ENCODE results near the gene KRT73.

The KRT73 gene

DNA sequence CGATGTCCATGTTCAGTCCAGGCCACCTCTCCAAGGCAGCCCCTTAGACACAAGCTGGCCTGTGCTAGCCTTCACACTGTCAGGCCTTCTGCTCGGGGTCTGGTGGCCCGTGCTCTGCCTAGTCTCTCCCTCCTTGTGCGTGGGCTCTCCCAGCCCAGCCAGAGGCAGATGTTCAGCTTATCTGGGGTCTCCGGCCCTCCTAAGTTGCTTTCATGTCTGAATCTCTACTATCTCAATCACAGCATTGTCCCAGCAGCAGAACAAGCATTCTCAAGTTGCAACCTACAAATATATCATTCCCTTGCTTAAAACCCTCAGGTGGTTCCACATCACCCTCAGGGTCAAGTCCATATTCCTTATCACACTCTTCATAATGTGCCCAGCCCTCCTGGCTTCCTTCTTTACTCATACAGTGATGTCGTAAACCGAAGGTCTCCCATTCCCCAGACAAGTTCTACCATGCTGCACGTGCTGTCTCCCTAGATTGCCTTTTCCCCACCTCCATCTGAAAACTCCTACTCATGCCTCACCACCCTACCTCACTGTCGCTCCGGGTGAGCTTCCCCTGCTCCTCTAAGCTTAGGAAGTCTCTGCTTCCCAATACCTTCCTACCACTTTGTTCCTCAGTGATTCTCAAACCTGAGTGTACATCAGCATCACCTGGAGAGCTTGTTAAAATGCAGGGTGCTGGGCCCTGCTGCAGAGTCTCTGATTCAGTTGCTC, 1.5 kb downstream of the KRT73 start:
- no peak for DNase-seq (ENCODE audit: low read depth)
- no peak overlapping the region for H3K4me3 ChIP-seq (ENCODE audit: low read depth, low read length)
- TF ChIP-seq, protein P1, sequence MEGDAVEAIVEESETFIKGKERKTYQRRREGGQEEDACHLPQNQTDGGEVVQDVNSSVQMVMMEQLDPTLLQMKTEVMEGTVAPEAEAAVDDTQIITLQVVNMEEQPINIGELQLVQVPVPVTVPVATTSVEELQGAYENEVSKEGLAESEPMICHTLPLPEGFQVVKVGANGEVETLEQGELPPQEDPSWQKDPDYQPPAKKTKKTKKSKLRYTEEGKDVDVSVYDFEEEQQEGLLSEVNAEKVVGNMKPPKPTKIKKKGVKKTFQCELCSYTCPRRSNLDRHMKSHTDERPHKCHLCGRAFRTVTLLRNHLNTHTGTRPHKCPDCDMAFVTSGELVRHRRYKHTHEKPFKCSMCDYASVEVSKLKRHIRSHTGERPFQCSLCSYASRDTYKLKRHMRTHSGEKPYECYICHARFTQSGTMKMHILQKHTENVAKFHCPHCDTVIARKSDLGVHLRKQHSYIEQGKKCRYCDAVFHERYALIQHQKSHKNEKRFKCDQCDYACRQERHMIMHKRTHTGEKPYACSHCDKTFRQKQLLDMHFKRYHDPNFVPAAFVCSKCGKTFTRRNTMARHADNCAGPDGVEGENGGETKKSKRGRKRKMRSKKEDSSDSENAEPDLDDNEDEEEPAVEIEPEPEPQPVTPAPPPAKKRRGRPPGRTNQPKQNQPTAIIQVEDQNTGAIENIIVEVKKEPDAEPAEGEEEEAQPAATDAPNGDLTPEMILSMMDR (IDR thresholded peaks at IDR 0.05; ENCODE audit: control insufficient read depth, extremely low read depth, insufficient read depth), result no peak

DNA sequence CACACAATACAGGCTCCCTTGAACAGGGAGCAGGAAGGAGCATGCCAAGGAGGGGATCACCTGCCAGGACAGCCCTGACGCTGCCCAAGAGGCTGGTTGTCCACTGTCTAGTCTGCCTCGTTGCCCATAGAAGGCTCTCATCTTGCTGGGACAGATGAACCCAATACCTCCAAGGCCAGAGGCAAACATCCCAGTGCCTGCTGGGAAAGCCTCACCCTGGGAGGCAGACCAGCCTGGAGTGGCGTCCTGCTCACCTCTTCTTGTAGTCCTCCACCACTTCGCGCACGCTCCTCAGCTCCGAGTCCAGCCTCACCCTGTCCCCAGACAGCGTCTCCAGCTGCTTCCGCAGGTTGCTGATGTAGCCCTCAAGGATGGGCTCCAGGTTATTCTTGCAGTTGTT, 2.4 kb downstream of the KRT73 start:
- DNase-seq (ENCODE audit: low read depth), result no peak
- TF ChIP-seq, protein P1 (IDR thresholded peaks at IDR 0.05; ENCODE audit: control insufficient read depth, extremely low read depth, insufficient read depth), result no peak
- no peak overlapping the region for H3K4me3 ChIP-seq (ENCODE audit: low read depth, low read length)

DNA sequence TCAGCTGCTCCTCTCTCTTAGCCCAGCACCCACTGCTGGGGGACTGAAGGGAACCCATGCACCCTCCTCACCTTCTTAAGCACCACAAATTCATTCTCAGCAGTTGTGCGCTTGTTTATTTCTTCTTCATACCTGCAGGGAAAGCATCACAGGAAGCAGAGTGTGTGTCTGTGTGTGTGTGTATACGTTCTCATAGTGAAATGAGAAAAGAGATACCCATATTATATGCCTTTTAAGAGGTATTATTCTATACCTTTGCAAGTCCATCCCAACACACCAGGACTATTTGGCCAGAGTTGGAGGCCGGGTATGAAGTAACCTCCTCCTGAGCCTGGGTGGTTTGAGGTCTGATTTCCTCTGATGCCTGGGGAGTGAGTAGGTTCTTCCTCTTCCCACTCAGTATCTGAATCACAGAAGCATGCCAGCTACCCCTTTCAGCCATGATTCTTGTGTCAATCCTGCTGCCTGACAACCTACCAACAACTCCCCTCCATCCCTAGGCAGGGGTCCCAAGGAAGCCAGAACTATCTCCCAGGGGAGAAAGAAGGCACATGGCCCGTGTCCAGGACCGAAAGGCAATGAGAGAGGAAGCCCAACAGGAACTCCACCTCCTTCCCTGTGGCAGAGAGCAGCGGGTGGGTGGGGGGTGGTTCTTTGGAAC, 3.0 kb downstream of the KRT73 start:
- no peak overlapping the region for H3K4me3 ChIP-seq (ENCODE audit: low read depth, low read length)
- TF ChIP-seq, protein P1 (IDR thresholded peaks at IDR 0.05; ENCODE audit: control insufficient read depth, extremely low read depth, insufficient read depth), result no peak
- no peak for DNase-seq (ENCODE audit: low read depth)

DNA sequence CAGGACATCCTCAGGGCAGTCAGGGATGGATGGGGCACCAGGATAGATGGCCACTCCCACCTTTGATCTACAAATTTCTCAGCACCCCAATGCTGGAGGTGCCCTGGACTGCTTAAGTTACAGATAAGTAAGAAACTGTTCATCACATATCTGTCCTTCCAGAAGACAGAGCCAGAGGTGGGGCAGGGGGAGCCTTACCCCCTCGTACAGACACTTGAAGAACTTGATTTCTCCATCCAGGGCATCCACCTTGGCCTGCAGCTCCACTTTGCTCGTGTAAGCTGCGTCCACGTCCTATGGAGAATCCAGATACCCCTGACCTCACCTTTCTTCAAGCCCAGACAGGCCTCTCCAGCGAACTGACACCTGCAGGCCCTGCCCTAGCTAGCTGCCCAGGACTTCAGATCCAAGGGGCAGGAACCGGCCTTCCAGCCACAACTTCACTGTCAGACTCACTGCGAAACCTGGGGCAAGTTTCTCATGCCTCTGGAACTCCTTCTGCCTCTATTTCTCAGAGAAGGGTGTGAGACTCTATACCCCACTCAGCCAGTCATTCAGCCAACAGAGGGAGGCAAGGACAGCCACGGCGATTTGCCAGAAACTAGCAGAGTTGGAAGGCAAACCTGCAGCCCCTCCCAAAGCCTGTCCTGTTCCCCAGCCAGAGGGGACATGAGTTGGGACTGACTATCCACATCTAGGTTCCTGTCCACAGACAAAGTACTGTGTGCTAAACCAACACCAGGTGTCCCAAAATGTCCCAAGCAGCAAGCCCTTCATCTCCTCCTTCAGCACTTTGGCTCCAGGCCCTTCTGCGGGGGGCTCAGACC, 3.8 kb downstream of the KRT73 start:
- TF ChIP-seq, protein P1 (IDR thresholded peaks at IDR 0.05; ENCODE audit: control insufficient read depth, extremely low read depth, insufficient read depth), result no peak
- DNase-seq (ENCODE audit: low read depth), result no peak
- no peak overlapping the region for H3K4me3 ChIP-seq (ENCODE audit: low read depth, low read length)

DNA sequence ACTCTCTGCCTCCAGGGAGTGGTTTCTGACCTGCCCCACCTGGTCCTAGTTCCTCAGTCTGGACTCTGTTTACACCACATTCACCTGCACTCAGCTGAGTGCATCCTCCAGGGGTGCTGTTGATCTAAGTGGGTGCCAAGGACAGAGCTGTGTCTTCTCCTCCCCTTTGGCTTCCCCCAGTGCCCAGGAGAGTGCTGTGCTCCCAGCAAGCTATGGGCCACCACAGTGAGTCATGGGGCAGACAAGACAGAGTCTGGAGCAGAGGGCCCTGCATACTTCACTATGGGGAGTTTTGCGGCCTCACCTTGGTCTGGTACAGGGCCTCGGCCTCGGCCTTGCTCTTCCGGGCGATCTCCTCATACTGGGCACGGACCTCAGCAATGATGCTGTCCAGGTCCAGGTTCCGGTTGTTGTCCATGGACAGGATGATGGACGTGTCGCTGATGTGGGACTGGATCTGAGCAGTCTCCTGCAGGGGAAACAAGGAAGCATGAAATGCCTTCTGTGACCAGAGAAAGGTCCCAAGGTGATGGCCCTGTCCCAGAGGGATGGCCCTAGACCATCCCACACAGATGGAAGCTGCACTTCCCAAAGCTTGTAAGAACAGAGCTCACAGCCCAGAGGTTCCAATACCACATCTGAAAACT, 4.9 kb downstream of the KRT73 start:
- TF ChIP-seq, protein P1 (IDR thresholded peaks at IDR 0.05; ENCODE audit: control insufficient read depth, extremely low read depth, insufficient read depth), result no peak
- no peak overlapping the region for H3K4me3 ChIP-seq (ENCODE audit: low read depth, low read length)
- DNase-seq (ENCODE audit: low read depth), result no peak

DNA sequence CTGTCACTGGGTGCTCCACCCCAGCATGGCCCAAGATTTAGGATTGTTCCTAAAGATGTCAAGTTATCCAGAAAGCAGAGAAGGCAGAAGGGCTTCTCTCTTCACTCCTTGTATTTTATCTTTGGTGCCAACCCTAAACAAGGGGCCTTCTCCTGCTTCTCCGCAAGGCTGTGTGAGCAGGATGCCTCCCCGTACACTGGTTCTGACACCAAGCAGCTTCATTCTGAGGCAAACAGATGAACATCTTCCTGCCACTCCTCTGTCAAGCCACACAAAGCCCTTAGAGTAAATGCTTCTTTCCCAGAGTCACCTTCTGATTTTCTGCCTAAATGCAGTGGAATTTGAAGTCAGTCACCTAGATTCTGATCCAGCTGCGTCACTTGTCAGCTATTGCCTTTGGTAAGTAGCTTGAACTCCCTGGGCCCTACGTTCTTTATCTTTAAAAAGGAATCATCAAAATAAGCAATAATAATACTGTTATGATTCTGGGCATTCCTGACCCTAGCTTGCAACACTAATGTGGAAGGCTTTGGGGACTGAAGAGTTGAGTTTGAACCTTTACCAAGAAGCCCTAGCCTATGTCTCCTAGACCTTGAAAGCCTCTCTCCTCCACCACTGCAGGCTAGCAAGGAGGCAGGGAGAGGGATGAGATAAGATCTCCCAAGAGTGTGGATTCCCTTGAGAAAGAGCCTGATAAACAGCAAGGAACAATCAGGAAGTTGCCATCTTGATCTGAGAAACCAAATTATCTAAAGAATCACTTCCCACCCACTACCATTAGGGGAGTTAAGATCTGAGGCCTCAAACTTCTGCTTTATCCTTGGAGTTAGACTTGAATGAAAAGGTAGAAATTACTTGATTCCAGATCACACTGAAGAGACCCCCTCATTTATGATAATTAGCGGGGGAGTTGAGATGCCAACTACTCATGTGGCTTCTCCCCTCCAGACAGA, 5.7 kb downstream of the KRT73 start:
- TF ChIP-seq, protein P1 (IDR thresholded peaks at IDR 0.05; ENCODE audit: control insufficient read depth, extremely low read depth, insufficient read depth), result no peak
- DNase-seq (ENCODE audit: low read depth), result no peak
- no peak overlapping the region for H3K4me3 ChIP-seq (ENCODE audit: low read depth, low read length)
